Upper lobe of left lung (tissue), 4 donors: ENCODE data around the gene GPD1L.

Experiments
- CTCF ChIP-seq, 6 experiments: fragments of 450-650 bp in 4 of 6; fragments of 200-600 bp in 2 of 6; sonication (generic) in 2 of 6; IDR thresholded peaks; one replicate each; pipeline ENCODE4 v1.5.1; 2016 to 2019; ENCODE audit warnings: antibody characterized with exemption in 6 of 6
- POLR2A ChIP-seq, 4 donors: fragments of 450-650 bp; IDR thresholded peaks; one replicate each; pipeline ENCODE4 v1.5.1; 2016 to 2017; ENCODE audit warnings: antibody characterized with exemption in 4 of 4, mild to moderate bottlenecking in 2 of 4
- POLR2AphosphoS5 ChIP-seq, 2 donors: sonication (generic); formaldehyde crosslinking; IDR thresholded peaks; one replicate each; pipeline ENCODE4 v1.5.1; 2017; ENCODE audit warnings: antibody characterized with exemption in 2 of 2

GRCh38 chr3:32113566-32113965 is 7.1 kb downstream of the GPD1L start:
- TF ChIP-seq CTCF (IDR thresholded peaks at IDR 0.05): no peak
- no peak for TF ChIP-seq POLR2AphosphoS5 (IDR thresholded peaks at IDR 0.05)
- TF ChIP-seq POLR2A (IDR thresholded peaks at IDR 0.05): no peak
